ENCODE results near the gene MAPT. TPM values are rescaled to one million over a fixed set of nuclear protein-coding genes. Genes with fewer than 3 reads are reported as not detected.

Gene MAPT
- total RNA-seq, 1 donor from 2014 or later: 0.28 TPM

- H3K27me3 Mint-ChIP-seq (ENCODE audit: unreplicated experiment): peaks cover 14% of the 10 kb centered on the region
- H3K9me3 Mint-ChIP-seq (ENCODE audit: unreplicated experiment): no peaks in the 10 kb centered on the region
- H3K27ac Mint-ChIP-seq (ENCODE audit: unreplicated experiment): no peak overlapping the region
These were observed 1.8 kb downstream of the MAPT start for GRCh38 chr17:45895969-45896785.

GRCh38 chr17:45896803-45897693, 2.7 kb downstream of the MAPT start:
- H3K27ac Mint-ChIP-seq (ENCODE audit: unreplicated experiment): no peak overlapping the region
- peaks cover 6% of the 10 kb centered on the region for H3K4me1 Mint-ChIP-seq (ENCODE audit: unreplicated experiment)
- H3K36me3 Mint-ChIP-seq (ENCODE audit: low read depth, unreplicated experiment): no peaks in the 10 kb centered on the region
- H3K4me3 Mint-ChIP-seq (ENCODE audit: unreplicated experiment): no peak overlapping the region
- H3K27me3 Mint-ChIP-seq (ENCODE audit: unreplicated experiment): peaks cover 12% of the 10 kb centered on the region
- TF ChIP-seq CTCF (IDR thresholded peaks at IDR 0.05; ENCODE audit: unreplicated experiment): no peak
- no peak for DNase-seq (ENCODE audit: low spot score)
- H3K9me3 Mint-ChIP-seq (ENCODE audit: unreplicated experiment): no peaks in the 10 kb centered on the region

More at GRCh38 chr17:45895969-45896785, 1.8 kb downstream of the MAPT start:
- no peak for TF ChIP-seq CTCF (IDR thresholded peaks at IDR 0.05; ENCODE audit: unreplicated experiment)
- DNase-seq (ENCODE audit: low spot score): no peak
- peaks cover 6% of the 10 kb centered on the region for H3K4me1 Mint-ChIP-seq (ENCODE audit: unreplicated experiment)
- no peaks in the 10 kb centered on the region for H3K36me3 Mint-ChIP-seq (ENCODE audit: low read depth, unreplicated experiment)
- peak overlapping the region; percentile 62 for H3K4me3 Mint-ChIP-seq (ENCODE audit: unreplicated experiment)

- Mint-ChIP-seq H3K27me3 (ENCODE audit: unreplicated experiment) (peaks cover 11% of the 10 kb centered on the region), H3K36me3 (ENCODE audit: low read depth, unreplicated experiment) (no peaks in the 10 kb centered on the region), H3K9me3 (ENCODE audit: unreplicated experiment) (no peaks in the 10 kb centered on the region), H3K4me1 (ENCODE audit: unreplicated experiment) (peaks cover 3% of the 10 kb centered on the region), H3K27ac (ENCODE audit: unreplicated experiment) (no peak overlapping the region), H3K4me3 (ENCODE audit: unreplicated experiment) (no peak overlapping the region)
- no peak for TF ChIP-seq CTCF (IDR thresholded peaks at IDR 0.05; ENCODE audit: unreplicated experiment)
- DNase-seq (ENCODE audit: low spot score): no peak
These were observed 5.8 kb downstream of the MAPT start for GRCh38 chr17:45900136-45900535.

- Mint-ChIP-seq H3K4me3 (ENCODE audit: unreplicated experiment) (no peak overlapping the region), H3K27me3 (ENCODE audit: unreplicated experiment) (peaks cover 7% of the 10 kb centered on the region), H3K36me3 (ENCODE audit: low read depth, unreplicated experiment) (no peaks in the 10 kb centered on the region), H3K9me3 (ENCODE audit: unreplicated experiment) (no peaks in the 10 kb centered on the region), H3K27ac (ENCODE audit: unreplicated experiment) (no peak overlapping the region), H3K4me1 (ENCODE audit: unreplicated experiment) (peaks cover 1% of the 10 kb centered on the region)
- TF ChIP-seq CTCF (IDR thresholded peaks at IDR 0.05; ENCODE audit: unreplicated experiment): no peak
- no peak for DNase-seq (ENCODE audit: low spot score)
These were observed 6.5 kb downstream of the MAPT start for GRCh38 chr17:45900723-45901415.
